HTERT RPE-1 (cell line): ENCODE measurements around the gene TTC27.
"Not testable (repeated sequence)": the region's sequence is repeated elsewhere in the genome, so short reads cannot be mapped to it uniquely, and the experiment has no call there.

Source experiments
- in situ Hi-C: fragments of 300-500 bp; cut with MboI; formaldehyde crosslinking; loops from 4 replicates; pipeline ENCODE4 v1.14.3; 2020; ENCODE audit warnings: low sequenced_read_pairs

TTC27 gene

GRCh38 chr2:32627814-32628579 lies at the start of gene TTC27:
Gene TTC27, plus strand, starts transcription at chr2:32628050. Its CDS starts 243 bp downstream, at chr2:32628293.
- in situ Hi-C loops = no loop called here

DNA sequence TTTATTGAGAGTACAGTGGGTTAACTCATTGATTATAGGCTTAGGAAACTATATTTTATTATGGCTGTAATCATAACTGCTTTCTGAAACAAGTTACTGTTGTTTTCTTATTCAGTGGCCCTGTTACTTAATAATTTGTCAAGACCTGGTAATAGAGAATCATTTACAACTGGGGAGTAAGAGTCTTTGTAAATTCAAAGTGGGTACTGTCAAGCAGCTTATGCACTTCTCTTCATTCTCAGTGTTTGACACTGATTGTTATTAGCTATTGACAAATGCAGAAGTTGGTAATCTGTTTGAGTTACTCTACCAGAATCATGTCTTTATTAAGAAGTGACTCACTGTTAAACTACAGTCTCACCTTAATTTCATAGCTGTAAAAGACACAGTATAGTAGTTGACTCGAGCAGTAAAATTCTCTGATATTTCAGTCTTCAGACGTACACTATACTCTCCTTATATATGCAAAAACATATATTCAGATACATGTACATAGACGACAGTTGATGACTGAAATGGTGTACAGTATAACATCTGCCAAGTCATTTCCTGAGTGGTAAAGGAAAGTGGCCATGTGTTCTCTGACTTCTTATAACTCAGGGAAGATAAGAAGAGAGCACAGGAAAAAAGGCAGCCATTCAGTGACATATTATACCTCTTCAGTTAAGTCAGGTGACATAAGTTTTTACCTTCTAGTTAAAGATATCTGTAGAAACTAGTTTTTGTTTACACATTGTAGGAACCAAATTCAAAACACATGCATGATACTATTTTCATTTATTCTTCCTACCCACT lies 36.0 kb upstream of the TTC27 start:
- in situ Hi-C loops = no loop called here

DNA sequence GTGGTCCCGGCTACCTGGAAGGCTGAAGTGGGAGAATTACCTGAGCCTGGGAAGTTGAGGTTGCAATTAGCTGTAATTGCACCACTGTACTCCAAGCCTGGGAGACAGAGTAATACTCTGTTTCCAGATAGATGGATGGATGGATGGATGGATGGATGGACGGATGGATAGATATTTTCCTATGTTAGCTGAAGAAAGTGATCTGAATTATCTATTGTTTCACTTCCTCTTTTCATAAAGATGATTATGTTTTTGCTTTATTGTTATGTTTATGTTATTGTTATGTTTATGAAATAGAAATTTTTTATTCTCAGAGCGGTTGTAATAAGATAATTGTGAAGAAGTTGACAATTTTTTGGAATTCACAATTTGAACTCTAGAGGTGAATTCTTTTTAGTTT lies 33.3 kb upstream of the TTC27 start:
- in situ Hi-C loops = no loop called here

DNA sequence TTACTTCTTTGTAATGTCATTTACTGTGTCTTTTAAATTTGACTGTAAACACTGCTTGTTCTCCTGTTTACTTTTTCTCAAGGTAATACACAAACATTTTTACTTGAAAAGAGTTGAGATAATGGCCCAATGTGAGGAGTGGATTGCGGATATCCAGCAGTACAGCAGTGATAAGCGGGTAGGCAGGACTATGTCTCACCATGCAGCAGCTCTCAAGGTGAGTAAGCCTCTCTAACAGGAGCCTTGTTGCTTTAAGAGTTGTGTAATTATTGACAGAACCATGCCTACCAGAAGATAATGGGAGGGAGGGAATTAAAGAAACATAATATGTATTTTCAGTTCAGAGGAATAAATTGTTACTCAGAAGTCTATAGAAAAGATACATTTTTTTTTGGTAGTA lies 16.5 kb upstream of the TTC27 start:
- in situ Hi-C loops = no loop called here

DNA sequence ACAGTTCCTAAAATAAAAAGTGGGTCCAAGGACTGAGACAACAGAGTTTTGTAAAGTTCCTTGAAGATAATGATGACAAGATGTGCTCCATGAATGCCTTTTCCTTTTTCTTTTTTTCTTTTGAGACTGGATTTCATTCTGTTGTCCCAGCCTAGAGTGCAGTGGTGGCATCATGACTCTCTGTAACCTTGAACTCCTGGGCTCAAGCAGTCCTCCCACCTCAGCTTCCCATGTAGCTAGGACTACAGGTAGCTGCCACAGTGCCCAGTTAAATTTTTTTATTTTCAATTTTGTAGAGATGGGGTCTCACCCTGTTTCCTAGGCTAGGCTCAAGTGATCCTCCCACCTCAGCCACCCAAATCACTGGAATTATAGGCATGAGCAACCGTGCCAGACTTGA lies 16.1 kb upstream of the TTC27 start:
- in situ Hi-C loops = no loop called here

GRCh38 chr2:32614084-32614483 lies 13.8 kb upstream of the TTC27 start:
- in situ Hi-C loops = no loop called here

DNA sequence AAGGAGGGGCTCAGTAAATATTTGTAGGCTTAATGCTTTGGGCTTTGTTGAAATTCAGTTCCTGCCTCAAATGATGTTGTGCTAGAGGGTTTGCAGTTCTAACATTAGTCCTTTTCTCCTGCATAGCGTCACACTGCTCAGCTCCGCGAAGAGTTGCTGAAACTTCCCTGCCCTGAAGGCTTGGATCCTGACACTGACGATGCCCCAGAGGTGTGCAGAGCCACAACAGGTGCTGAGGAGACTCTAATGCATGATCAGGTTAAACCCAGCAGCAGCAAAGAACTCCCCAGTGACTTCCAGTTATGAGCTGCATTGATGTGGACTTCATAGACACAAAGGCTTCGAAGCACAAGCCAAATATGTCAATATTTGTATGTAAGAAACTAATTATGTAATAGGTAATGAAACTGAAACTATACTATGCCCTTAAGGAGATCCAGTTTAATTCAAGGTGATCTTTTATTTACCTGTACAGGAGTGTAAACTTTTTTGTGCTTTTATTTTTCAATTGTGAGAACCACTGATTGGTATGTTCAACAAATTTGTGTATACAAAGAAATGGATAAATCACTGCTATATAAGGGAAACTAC lies 10.2 kb upstream of the TTC27 start:
- in situ Hi-C loops = no loop called here

DNA sequence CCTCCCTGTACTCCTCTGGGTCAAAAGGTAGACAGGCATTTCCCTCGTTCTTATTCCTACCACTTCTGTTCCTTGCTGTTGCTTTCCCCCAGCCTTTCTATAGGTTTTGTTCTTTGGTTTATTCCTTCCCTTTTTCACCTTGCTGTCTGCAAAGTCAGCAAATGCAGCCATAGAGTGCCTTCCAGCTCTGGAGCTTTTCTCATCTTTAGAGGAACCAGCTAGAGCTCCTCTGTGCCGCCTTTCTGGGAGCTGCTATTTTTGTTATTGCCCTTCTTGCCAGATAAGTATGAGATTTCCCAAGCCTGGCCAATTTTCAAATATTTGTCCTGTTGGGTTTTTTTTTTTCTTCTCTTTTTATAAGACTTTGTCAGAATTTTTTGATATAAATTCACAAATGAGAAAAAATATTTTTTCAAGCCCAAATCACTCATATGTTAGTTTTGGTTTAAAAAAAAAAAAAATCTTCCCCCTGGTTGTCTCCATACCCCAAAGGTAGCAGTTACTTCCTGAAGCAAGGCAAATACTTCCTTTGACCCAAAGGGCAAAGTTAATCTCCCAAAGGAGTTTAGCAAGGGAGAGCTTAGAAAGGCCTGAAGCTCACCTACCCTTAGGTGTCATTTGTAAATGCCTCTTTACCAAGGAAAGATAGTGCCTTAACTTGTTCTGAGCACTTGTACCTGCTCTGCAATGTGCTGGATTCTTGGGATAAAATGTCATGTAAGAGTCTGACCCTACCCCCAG lies 5.1 kb upstream of the TTC27 start:
- in situ Hi-C loops = no loop called here

GRCh38 chr2:32623311-32623706 lies 4.5 kb upstream of the TTC27 start:
- in situ Hi-C loops = no loop called here

DNA sequence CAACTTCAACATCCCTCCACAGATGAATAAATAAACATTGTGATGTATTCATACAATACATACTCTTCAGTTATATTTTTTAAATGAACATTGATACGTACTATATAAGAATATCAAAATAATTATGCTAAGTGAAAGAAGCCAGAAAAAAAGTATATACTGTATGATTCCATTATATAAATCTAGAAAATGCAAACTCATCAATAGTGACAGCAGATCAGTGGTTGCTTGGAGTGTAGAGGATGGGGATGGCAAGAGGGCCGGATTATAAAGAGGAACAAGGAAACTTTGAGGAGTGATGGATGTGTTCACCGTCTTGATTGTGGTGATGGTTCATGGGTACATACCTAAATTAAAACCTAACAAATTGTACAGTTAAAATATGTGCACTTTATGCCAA lies 3.0 kb upstream of the TTC27 start:
- in situ Hi-C loops = no loop called here

- in situ Hi-C loops = no loop called here
These were observed 1.1 kb upstream of the TTC27 start for GRCh38 chr2:32626639-32627221.

DNA sequence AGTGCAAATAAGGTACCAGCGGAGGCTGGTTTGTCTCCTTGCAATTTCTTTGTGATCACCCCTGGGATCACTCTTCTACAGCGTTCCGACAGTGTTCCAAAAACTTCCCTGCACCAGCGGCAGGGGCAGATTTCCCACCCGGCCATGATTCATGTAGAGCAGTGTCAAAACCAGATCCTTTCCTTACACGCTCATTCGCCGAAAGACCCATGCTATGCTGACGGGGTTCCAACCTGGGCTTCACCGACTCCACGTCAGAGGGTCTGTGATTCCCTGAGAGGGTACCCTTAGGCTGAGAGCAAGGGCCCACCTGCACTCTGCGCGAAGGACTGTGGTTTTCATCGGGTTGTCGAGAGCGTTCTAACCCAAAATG lies 423 bp upstream of the TTC27 start:
- in situ Hi-C loops = no loop called here

- in situ Hi-C loops = no loop called here
These were observed 4.2 kb downstream of the TTC27 start for GRCh38 chr2:32632089-32632488.

DNA sequence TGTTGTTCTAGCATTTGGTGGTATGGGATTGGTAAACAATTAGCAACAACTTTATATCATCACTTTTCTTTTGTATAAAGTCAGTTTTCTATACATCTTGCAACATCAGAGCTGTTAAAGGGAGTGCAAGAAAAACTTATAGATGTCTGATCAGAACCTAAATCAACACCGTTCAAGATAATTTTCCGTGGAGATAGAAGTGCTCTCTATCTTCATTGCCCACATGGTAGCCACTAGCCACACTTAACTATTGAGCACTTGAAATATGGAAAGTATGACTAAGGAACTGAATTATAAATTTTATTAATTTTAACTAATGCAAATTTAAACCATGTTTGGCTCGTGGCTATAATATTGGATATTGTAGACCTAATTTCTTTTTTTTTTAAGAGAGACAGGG lies 5.2 kb downstream of the TTC27 start:
- in situ Hi-C loops = no loop called here

- in situ Hi-C loops = not testable (repeated sequence)
These were observed 10.7 kb downstream of the TTC27 start for GRCh38 chr2:32638548-32638947.

GRCh38 chr2:32641180-32641579 lies 13.3 kb downstream of the TTC27 start:
- in situ Hi-C loops = no loop called here

GRCh38 chr2:32647180-32647651 lies 19.4 kb downstream of the TTC27 start:
- in situ Hi-C loops = no loop called here

DNA sequence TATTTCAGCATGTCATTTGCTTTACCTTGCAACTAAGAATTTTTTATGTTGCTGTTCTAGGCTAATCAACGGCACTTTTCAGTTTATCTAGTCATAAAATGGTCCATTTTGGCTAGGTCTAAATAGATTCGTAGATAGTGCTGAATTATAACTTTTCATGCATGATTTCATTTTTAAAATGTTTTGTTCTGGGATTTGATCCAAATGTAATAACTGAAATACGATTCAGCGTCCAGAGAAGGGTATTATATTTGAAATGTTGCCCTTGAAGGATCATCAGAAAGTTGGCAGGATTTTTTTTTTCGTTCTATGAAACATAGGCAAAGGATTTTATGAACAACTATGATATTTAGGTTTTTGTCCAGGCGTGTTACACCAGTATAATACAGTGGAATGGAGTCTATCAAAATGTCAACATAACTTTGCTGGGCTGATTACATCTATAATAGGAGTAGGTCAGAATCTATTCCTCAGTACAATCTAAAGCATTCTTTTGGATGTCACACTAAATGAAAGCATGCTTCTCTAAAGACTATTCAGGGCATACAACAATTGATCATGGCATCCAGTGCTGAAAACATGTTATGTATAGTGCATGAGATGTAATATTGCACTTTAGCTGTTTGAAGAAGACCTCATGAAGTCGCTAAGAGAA lies 24.8 kb downstream of the TTC27 start:
- in situ Hi-C loops = no loop called here

GRCh38 chr2:32656069-32656468 lies 28.2 kb downstream of the TTC27 start:
- in situ Hi-C loops = no loop called here

GRCh38 chr2:32663864-32664263 lies 36.0 kb downstream of the TTC27 start:
- in situ Hi-C loops = no loop called here
